Vagina (tissue), 2 donors: ENCODE measurements around the gene MAGOHB.

Experiments used
- POLR2A ChIP-seq, 2 donors: fragments of 450-650 bp; IDR thresholded peaks; one replicate each; pipeline ENCODE4 v1.6.1; 2017; ENCODE audit warnings: antibody characterized with exemption in 2 of 2, mild to moderate bottlenecking in 2 of 2, moderate library complexity in 2 of 2
- POLR2AphosphoS5 ChIP-seq, 2 donors: sonication (generic); formaldehyde crosslinking; IDR thresholded peaks; one replicate each; pipeline ENCODE4 v1.9.0; 2017; ENCODE audit warnings: antibody characterized with exemption in 2 of 2, mild to moderate bottlenecking in 2 of 2, low read depth in 1 of 2; ENCODE audit not compliant: insufficient read depth in 1 of 2
- TF ChIP-seq, protein P1 (sequence below), 3 experiments: fragments of 450-650 bp in 2 of 3; fragments of 200-600 bp in 1 of 3; sonication (generic) in 1 of 3; IDR thresholded peaks; one replicate each; pipeline ENCODE4 v1.5.1; 2017 to 2019; ENCODE audit warnings: antibody characterized with exemption in 3 of 3, mild to moderate bottlenecking in 2 of 3, moderate library complexity in 2 of 3

DNA sequence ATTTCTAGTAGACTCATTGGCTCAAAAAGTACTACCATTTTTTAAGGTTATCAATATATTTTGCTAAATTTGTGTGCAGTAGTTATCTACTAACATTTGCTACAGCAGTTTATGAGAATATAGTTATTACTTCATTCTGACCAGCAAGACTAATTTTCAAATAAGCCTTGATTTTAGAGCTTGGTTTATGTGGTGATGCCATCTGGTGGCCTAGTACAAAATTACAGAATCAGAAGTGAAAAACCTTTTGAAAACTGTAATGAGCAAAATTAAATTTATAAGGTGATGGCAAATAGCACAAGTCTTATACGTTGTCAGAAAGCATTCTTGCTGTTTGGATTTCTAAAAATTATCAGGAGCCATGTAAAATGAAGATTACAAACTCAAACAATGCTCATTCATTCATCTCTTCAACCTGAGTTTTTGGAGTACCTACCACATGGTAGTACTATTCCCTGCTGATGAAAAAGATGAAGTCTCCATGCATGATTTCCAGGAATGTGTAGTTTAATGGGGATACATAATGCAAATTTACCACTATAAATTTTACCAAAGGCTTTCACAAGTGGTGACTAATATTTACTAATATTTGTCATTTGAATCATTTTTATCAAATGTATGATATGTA, 51.0 kb downstream of the MAGOHB start:
- TF ChIP-seq POLR2A (IDR thresholded peaks at IDR 0.05) (no peak), POLR2AphosphoS5 (IDR thresholded peaks at IDR 0.05; ENCODE audit: insufficient read depth in 1 of 2, low read depth in 1 of 2) (peak in 1 of 2 donors; percentile 35)
- TF ChIP-seq, protein P1, sequence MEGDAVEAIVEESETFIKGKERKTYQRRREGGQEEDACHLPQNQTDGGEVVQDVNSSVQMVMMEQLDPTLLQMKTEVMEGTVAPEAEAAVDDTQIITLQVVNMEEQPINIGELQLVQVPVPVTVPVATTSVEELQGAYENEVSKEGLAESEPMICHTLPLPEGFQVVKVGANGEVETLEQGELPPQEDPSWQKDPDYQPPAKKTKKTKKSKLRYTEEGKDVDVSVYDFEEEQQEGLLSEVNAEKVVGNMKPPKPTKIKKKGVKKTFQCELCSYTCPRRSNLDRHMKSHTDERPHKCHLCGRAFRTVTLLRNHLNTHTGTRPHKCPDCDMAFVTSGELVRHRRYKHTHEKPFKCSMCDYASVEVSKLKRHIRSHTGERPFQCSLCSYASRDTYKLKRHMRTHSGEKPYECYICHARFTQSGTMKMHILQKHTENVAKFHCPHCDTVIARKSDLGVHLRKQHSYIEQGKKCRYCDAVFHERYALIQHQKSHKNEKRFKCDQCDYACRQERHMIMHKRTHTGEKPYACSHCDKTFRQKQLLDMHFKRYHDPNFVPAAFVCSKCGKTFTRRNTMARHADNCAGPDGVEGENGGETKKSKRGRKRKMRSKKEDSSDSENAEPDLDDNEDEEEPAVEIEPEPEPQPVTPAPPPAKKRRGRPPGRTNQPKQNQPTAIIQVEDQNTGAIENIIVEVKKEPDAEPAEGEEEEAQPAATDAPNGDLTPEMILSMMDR (IDR thresholded peaks at IDR 0.05) = peak; percentile 69 to 74 (median 70)
